HL-60 (cell line): ENCODE results near the gene CHM.

Source experiments
- DNase-seq, 2 experiments: peaks; one replicate each; pipeline ENCODE4 v3.0.0-alpha.2; 2010 to 2020; ENCODE audit warnings: low read depth in 1 of 2, low spot score in 1 of 2
- H3K27ac ChIP-seq: fragments of 250-450 bp; sonication (Bioruptor Pico); replicated peaks from 2 replicates; pipeline ENCODE4 v1.5.1; 2020; ENCODE audit warnings: mild to moderate bottlenecking, moderate library complexity
- H3K27me3 ChIP-seq: fragments of 250-450 bp; sonication (Bioruptor Pico); 2 replicates; pipeline ENCODE4 v1.5.1; 2021; ENCODE audit warnings: mild to moderate bottlenecking, moderate library complexity; ENCODE audit not compliant: insufficient read depth, poor library complexity, severe bottlenecking
- H3K4me3 ChIP-seq: replicated peaks from 2 replicates; pipeline ENCODE4 v1.5.1; 2011; ENCODE audit warnings: mild to moderate bottlenecking, control low read depth, low read length; ENCODE audit not compliant: insufficient read depth
- GABPA ChIP-seq: IDR thresholded peaks from 2 replicates; pipeline ENCODE4 v1.6.1; 2012; ENCODE audit warnings: low read depth
- POLR2AphosphoS5 ChIP-seq: IDR thresholded peaks from 2 replicates; pipeline ENCODE4 v1.6.1; 2012; ENCODE audit warnings: low read depth
- SPI1 ChIP-seq: IDR thresholded peaks from 2 replicates; pipeline ENCODE4 v1.6.1; 2012; ENCODE audit warnings: low read depth, mild to moderate bottlenecking, borderline replicate concordance
- TF ChIP-seq, protein P1 (sequence below): IDR thresholded peaks from one replicate; pipeline ENCODE4 v1.5.1; 2011; ENCODE audit warnings: low read length, control low read depth, inconsistent platforms; ENCODE audit not compliant: insufficient read depth
- TF ChIP-seq, protein P2 (sequence below): IDR thresholded peaks from 2 replicates; pipeline ENCODE4 v1.6.1; 2012; ENCODE audit warnings: low read depth; ENCODE audit not compliant: insufficient replicate concordance

Gene CHM

DNA sequence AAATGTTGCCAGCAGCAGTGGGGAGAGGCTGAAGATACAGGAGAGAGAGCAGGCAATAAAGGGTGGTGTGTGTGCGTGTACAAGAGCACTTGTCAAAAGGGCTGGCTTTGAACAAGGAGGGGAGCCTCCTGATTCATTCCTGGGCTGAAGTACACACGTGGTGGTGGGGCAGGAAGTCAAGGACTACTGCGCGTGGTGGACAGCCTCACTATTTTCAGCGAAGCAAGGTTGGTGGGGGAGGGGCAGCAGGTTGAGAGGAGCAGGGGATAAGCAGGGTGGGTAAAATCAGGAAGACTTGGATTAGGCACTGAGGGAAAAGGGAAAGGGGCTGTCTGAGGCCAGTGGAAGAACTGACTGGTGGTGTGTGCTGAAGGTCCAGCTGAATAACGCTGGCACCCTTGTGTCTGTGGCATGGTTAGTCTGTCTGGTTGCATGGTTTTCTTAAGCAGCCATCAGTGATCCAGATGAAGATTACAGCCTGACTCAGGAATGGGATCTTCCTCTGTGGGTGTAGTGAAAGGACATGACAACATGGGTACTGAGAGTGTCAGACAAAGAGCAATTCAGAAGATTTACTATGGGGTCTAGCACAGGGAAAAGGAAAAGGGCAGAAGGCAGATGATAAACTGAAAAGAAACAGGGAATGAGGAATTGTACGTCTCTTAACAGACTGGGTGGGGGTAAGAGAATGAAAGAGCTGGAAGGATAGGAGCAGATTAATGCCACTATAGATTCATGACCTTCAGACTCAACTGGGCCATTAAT is 149.8 kb downstream of the CHM start:
- TF ChIP-seq, protein P1, sequence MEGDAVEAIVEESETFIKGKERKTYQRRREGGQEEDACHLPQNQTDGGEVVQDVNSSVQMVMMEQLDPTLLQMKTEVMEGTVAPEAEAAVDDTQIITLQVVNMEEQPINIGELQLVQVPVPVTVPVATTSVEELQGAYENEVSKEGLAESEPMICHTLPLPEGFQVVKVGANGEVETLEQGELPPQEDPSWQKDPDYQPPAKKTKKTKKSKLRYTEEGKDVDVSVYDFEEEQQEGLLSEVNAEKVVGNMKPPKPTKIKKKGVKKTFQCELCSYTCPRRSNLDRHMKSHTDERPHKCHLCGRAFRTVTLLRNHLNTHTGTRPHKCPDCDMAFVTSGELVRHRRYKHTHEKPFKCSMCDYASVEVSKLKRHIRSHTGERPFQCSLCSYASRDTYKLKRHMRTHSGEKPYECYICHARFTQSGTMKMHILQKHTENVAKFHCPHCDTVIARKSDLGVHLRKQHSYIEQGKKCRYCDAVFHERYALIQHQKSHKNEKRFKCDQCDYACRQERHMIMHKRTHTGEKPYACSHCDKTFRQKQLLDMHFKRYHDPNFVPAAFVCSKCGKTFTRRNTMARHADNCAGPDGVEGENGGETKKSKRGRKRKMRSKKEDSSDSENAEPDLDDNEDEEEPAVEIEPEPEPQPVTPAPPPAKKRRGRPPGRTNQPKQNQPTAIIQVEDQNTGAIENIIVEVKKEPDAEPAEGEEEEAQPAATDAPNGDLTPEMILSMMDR, result no peak
- TF ChIP-seq SPI1 (no peak), GABPA (no peak), POLR2AphosphoS5 (no peak)
- TF ChIP-seq, protein P2, sequence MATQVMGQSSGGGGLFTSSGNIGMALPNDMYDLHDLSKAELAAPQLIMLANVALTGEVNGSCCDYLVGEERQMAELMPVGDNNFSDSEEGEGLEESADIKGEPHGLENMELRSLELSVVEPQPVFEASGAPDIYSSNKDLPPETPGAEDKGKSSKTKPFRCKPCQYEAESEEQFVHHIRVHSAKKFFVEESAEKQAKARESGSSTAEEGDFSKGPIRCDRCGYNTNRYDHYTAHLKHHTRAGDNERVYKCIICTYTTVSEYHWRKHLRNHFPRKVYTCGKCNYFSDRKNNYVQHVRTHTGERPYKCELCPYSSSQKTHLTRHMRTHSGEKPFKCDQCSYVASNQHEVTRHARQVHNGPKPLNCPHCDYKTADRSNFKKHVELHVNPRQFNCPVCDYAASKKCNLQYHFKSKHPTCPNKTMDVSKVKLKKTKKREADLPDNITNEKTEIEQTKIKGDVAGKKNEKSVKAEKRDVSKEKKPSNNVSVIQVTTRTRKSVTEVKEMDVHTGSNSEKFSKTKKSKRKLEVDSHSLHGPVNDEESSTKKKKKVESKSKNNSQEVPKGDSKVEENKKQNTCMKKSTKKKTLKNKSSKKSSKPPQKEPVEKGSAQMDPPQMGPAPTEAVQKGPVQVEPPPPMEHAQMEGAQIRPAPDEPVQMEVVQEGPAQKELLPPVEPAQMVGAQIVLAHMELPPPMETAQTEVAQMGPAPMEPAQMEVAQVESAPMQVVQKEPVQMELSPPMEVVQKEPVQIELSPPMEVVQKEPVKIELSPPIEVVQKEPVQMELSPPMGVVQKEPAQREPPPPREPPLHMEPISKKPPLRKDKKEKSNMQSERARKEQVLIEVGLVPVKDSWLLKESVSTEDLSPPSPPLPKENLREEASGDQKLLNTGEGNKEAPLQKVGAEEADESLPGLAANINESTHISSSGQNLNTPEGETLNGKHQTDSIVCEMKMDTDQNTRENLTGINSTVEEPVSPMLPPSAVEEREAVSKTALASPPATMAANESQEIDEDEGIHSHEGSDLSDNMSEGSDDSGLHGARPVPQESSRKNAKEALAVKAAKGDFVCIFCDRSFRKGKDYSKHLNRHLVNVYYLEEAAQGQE, result no peak
- no peak overlapping the region for H3K4me3 ChIP-seq
- H3K27ac ChIP-seq, result no peak overlapping the region
- no peaks in the 10 kb centered on the region for H3K27me3 ChIP-seq
- no peak for DNase-seq

DNA sequence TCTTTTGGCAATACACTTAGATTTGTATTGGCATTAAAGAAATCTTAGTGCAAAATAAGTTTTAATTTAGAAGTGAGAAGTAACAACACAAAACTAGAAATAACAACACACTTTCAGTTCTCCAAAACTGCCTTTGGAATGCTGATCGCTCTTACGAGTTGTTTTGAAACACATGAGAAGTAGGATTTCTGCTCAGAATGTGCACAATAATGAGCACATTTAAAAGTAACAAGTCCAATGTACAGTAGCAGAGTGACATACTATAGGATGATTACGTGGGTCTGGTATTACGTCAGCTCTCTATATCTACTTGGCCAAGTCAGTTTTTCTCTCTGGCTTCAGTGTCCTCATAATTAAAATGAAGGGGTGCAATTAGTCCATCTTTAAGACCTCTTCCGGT is 164.8 kb downstream of the CHM start:
- H3K4me3 ChIP-seq, result no peak overlapping the region
- no peak for DNase-seq
- H3K27me3 ChIP-seq, result no peaks in the 10 kb centered on the region
- TF ChIP-seq, protein P1, result no peak
- TF ChIP-seq SPI1 (no peak), POLR2AphosphoS5 (no peak), GABPA (no peak)
- TF ChIP-seq, protein P2, result no peak
- no peak overlapping the region for H3K27ac ChIP-seq

DNA sequence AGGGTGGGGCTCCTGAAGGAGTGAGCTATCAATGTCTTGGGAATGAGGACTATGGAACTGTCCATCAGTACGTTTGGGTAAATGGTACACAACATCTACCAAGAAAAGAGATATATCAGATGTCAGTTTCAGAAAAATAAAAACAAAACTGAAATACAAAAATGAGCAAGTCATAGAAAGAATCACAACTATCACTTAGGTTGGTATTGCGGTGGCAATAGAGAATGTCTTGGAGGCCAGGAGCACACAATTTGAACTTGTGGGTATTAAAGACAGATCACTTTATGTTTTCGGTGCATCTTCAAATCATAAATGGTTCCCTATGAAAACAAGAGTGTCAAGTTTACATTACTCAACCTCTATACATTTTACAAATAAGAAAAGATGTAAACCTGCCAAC is 176.8 kb downstream of the CHM start:
- DNase-seq, result no peak
- no peak overlapping the region for H3K4me3 ChIP-seq
- TF ChIP-seq GABPA (no peak), POLR2AphosphoS5 (no peak), SPI1 (no peak)
- TF ChIP-seq, protein P2, result no peak
- TF ChIP-seq, protein P1, result no peak
- no peak overlapping the region for H3K27ac ChIP-seq
- H3K27me3 ChIP-seq, result no peaks in the 10 kb centered on the region
